Stimulated activated CD8-positive, alpha-beta memory T cell treated with anti-CD3 and anti-CD28 coated beads, Interleukin-12 subunit alpha, Interleukin-12 subunit beta, amount 100 ng/mL, for 4 hours (primary cell): ENCODE results near the gene TRPC4.

Source experiments
- DNase-seq: peaks from one replicate; pipeline ENCODE4 v3.0.0-alpha.2; 2020; ENCODE audit warnings: low read depth

Gene TRPC4

GRCh38 chr13:37657134-37657533 lies 212.4 kb downstream of the TRPC4 start:
- DNase-seq, result no peak

GRCh38 chr13:37656247-37656940 lies 213.2 kb downstream of the TRPC4 start:
- no peak for DNase-seq

GRCh38 chr13:37652596-37652995 lies 217.0 kb downstream of the TRPC4 start:
- DNase-seq, result no peak

- no peak for DNase-seq
Observed at GRCh38 chr13:37651891-37652290, 217.7 kb downstream of the TRPC4 start.

- no peak for DNase-seq
Observed at GRCh38 chr13:37648609-37649008, 221.0 kb downstream of the TRPC4 start.

GRCh38 chr13:37647031-37647650 lies 222.4 kb downstream of the TRPC4 start:
- DNase-seq, result no peak

GRCh38 chr13:37646531-37646930 lies 223.0 kb downstream of the TRPC4 start:
- DNase-seq, result no peak

- DNase-seq, result no peak
Observed at GRCh38 chr13:37645181-37645740, 224.3 kb downstream of the TRPC4 start.

- DNase-seq, result no peak
Observed at GRCh38 chr13:37641391-37641790, 228.2 kb downstream of the TRPC4 start.

- no peak for DNase-seq
Observed at GRCh38 chr13:37640499-37640898, 229.1 kb downstream of the TRPC4 start.

- DNase-seq, result no peak
Observed at GRCh38 chr13:37636701-37637100, 232.9 kb downstream of the TRPC4 start.

GRCh38 chr13:37632294-37632693 lies 237.3 kb downstream of the TRPC4 start:
- no peak for DNase-seq

GRCh38 chr13:37627428-37627827 lies 242.1 kb downstream of the TRPC4 start:
- DNase-seq, result no peak

GRCh38 chr13:37621811-37622361 lies 247.7 kb downstream of the TRPC4 start:
- no peak for DNase-seq

GRCh38 chr13:37618554-37618953 lies 251.0 kb downstream of the TRPC4 start:
- no peak for DNase-seq

- no peak for DNase-seq
Observed at GRCh38 chr13:37617173-37617572, 252.4 kb downstream of the TRPC4 start.

- no peak for DNase-seq
Observed at GRCh38 chr13:37616131-37616530, 253.4 kb downstream of the TRPC4 start.

- DNase-seq, result no peak
Observed at GRCh38 chr13:37615276-37615675, 254.3 kb downstream of the TRPC4 start.

- no peak for DNase-seq
Observed at GRCh38 chr13:37613638-37614037, 255.9 kb downstream of the TRPC4 start.

- no peak for DNase-seq
Observed at GRCh38 chr13:37613236-37613635, 256.3 kb downstream of the TRPC4 start.

- DNase-seq, result no peak
Observed at GRCh38 chr13:37608750-37609339, 260.7 kb downstream of the TRPC4 start.

- DNase-seq, result no peak
Observed at GRCh38 chr13:37602733-37603381, 266.7 kb downstream of the TRPC4 start.
